SK-N-SH treated with all-trans-retinoic acid at 6 μM for 48 hours (cell line): Measurements from ENCODE around the gene RGS1.
A peak's percentile ranks its signal among the peaks of the same experiment; 100 is the strongest.

Source experiments
- ARNTL ChIP-seq: fragments of 450-650 bp; formaldehyde crosslinking; IDR thresholded peaks from 2 replicates; pipeline ENCODE4 v1.5.0; 2020; ENCODE audit warnings: low read depth, mild to moderate bottlenecking, moderate library complexity, borderline replicate concordance
- BACH2 ChIP-seq: fragments of 250-450 bp; sonication (Bioruptor Pico); IDR thresholded peaks from 2 replicates; pipeline ENCODE4 v1.9.0; 2021; ENCODE audit warnings: mild to moderate bottlenecking, borderline replicate concordance
- CSDC2 ChIP-seq: fragments of 250-450 bp; sonication (Bioruptor Pico); IDR thresholded peaks from 2 replicates; pipeline ENCODE4 v1.5.0; 2020; ENCODE audit warnings: mild to moderate bottlenecking, moderate library complexity
- CSRNP3 ChIP-seq: fragments of 250-450 bp; sonication (Bioruptor Pico); IDR thresholded peaks from 2 replicates; pipeline ENCODE4 v1.5.1; 2021; ENCODE audit warnings: mild to moderate bottlenecking, moderate library complexity
- ISL1 ChIP-seq: fragments of 250-450 bp; sonication (Bioruptor Pico); IDR thresholded peaks from 2 replicates; pipeline ENCODE4 v2.1.2; 2022; ENCODE audit warnings: mild to moderate bottlenecking, moderate library complexity
- TCF4 ChIP-seq: fragments of 250-450 bp; sonication (Bioruptor Pico); IDR thresholded peaks from 2 replicates; pipeline ENCODE4 v1.8.0; 2021; ENCODE audit warnings: mild to moderate bottlenecking, moderate library complexity, borderline replicate concordance
- TOX ChIP-seq: fragments of 250-450 bp; sonication (Bioruptor Pico); IDR thresholded peaks from 2 replicates; pipeline ENCODE4 v1.8.0; 2021; ENCODE audit warnings: mild to moderate bottlenecking, moderate library complexity, borderline replicate concordance
- ZC3H10 ChIP-seq: fragments of 250-450 bp; sonication (Bioruptor Pico); IDR thresholded peaks from 2 replicates; pipeline ENCODE4 v1.5.1; 2021; ENCODE audit warnings: mild to moderate bottlenecking, moderate library complexity
- ZFP3 ChIP-seq: fragments of 250-450 bp; sonication (Bioruptor Pico); IDR thresholded peaks from 2 replicates; pipeline ENCODE4 v1.5.0; 2020; ENCODE audit warnings: mild to moderate bottlenecking, moderate library complexity
- ZNF8 ChIP-seq: fragments of 450-650 bp; formaldehyde crosslinking; IDR thresholded peaks from 2 replicates; pipeline ENCODE4 v1.5.0; 2020; ENCODE audit warnings: mild to moderate bottlenecking, moderate library complexity
- TF ChIP-seq, protein P1 (sequence below): fragments of 250-450 bp; sonication (Bioruptor Pico); IDR thresholded peaks from 2 replicates; pipeline ENCODE4 v1.8.0; 2020; ENCODE audit warnings: mild to moderate bottlenecking, moderate library complexity, borderline replicate concordance

DNA sequence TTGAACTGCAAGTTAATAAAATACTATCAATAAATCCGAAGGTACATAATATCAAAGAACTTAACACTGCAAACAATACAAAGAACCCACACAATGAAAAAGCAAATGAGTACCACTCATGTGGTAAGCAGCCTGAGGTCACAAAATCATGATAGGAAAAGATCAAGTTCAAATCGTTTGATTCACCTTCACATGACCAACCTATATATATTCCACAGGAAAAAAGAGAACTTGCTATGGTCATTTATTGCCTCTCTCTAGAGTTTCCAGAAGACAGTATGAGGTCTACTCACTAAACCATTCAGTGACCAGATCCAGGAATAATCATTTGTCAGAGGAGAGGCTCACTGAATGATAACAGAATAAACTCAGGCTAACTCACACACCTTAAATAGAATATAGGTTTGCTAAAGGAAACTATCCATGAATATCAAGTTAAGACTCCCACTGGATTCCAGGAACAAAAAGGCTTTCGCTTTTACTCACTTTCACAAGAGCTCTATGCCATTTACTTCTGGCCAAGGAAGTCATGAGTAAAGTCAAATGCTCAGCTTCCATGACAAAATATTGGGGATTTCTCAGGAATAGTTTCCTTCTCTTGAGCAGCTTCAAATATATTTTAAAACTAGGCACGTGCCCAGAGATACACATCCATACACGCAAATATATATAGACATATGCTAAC lies 48.3 kb upstream of the RGS1 start:
- TF ChIP-seq, protein P1, sequence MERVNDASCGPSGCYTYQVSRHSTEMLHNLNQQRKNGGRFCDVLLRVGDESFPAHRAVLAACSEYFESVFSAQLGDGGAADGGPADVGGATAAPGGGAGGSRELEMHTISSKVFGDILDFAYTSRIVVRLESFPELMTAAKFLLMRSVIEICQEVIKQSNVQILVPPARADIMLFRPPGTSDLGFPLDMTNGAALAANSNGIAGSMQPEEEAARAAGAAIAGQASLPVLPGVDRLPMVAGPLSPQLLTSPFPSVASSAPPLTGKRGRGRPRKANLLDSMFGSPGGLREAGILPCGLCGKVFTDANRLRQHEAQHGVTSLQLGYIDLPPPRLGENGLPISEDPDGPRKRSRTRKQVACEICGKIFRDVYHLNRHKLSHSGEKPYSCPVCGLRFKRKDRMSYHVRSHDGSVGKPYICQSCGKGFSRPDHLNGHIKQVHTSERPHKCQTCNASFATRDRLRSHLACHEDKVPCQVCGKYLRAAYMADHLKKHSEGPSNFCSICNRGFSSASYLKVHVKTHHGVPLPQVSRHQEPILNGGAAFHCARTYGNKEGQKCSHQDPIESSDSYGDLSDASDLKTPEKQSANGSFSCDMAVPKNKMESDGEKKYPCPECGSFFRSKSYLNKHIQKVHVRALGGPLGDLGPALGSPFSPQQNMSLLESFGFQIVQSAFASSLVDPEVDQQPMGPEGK (CRISPR knock-in tag): no peak
- TF ChIP-seq BACH2 (CRISPR knock-in tag) (no peak), ISL1 (CRISPR knock-in tag) (no peak), ZC3H10 (CRISPR knock-in tag) (0 out of 2 replicates have a peak, but pooled peaks have one; percentile 19), TOX (CRISPR knock-in tag) (no peak), ZNF8 (CRISPR knock-in tag) (no peak), CSDC2 (CRISPR knock-in tag) (no peak), CSRNP3 (CRISPR knock-in tag) (no peak), TCF4 (CRISPR knock-in tag) (no peak), ARNTL (no peak), ZFP3 (CRISPR knock-in tag) (no peak)
